GM12891 (cell line): ENCODE data around the gene COL4A1.

ENCODE experiments used
- DNase-seq: peaks from one replicate; pipeline ENCODE4 v3.0.0; 2011; ENCODE audit warnings: low spot score; ENCODE audit not compliant: insufficient read length
- FAIRE-seq: peaks from 2 replicates; lab custom pipeline; 2011; peaks lifted over from hg19 to GRCh38; lab: Jason Lieb, UNC
- PAX5 ChIP-seq: IDR thresholded peaks from 2 replicates; pipeline ENCODE4 v1.6.1; 2011; ENCODE audit warnings: low read length, moderate library complexity, mild to moderate bottlenecking; ENCODE audit not compliant: insufficient read depth, severe bottlenecking
- POLR2A ChIP-seq: IDR thresholded peaks from 2 replicates; pipeline ENCODE4 v1.6.1; 2011; ENCODE audit warnings: low read depth, low read length, control low read depth
- POLR2AphosphoS5 ChIP-seq: IDR thresholded peaks from 2 replicates; pipeline ENCODE4 v1.6.1; 2011; ENCODE audit warnings: low read depth, low read length, control low read depth
- POU2F2 ChIP-seq: IDR thresholded peaks from 2 replicates; pipeline ENCODE4 v1.6.1; 2011; ENCODE audit warnings: low read depth, mild to moderate bottlenecking, control low read depth, low read length, moderate library complexity
- SPI1 ChIP-seq: IDR thresholded peaks from 2 replicates; pipeline ENCODE4 v1.6.1; 2011; ENCODE audit warnings: low read depth, low read length, control low read depth
- TAF1 ChIP-seq: IDR thresholded peaks from 2 replicates; pipeline ENCODE4 v1.6.1; 2011; ENCODE audit warnings: low read depth, low read length, control low read depth

The COL4A1 gene

DNA sequence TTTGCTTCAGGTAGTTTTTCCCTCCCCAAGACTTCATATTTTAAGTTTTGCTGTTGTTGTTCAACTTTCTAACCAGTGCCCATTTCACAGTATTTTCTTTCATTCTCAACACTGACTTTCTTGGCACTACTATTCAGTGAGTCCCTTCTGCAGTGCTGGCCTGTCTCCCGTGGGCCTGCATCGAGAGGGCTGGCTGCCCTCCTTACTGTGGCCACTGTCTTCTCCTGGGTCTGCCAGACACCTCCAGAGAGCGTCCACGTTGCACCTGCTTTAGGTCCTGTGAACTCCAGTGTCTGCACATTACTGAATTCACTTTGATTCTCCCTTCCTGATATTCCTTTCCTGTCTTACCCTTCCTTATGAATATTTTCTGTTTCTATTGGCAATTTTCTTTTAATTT, 27.3 kb downstream of the COL4A1 start:
- DNase-seq (no peak), FAIRE-seq (no peak)
- TF ChIP-seq TAF1 (no peak), PAX5 (no peak), POLR2AphosphoS5 (no peak), SPI1 (no peak), POU2F2 (no peak), POLR2A (no peak)

DNA sequence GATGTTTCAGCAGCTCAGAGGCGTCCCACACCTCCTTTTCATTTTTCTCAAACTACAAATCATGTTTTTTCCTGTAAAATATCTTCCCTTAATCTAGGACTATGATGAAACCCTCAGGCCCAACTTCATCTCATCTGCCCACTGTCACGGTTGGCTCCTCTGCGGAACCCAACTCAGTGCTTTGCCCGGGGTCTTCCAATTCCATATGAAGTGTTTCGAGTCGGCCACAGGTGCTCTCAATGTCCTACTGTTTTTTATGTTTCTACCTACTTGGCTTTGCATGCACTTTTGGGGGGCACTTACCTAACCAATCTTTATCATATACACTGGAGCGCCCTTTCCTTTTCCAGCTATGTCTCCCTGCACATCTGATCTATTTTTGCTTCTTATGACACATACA, 28.1 kb downstream of the COL4A1 start:
- no peak for DNase-seq
- TF ChIP-seq POU2F2 (no peak), POLR2A (no peak), TAF1 (no peak), PAX5 (no peak), SPI1 (no peak), POLR2AphosphoS5 (no peak)

DNA sequence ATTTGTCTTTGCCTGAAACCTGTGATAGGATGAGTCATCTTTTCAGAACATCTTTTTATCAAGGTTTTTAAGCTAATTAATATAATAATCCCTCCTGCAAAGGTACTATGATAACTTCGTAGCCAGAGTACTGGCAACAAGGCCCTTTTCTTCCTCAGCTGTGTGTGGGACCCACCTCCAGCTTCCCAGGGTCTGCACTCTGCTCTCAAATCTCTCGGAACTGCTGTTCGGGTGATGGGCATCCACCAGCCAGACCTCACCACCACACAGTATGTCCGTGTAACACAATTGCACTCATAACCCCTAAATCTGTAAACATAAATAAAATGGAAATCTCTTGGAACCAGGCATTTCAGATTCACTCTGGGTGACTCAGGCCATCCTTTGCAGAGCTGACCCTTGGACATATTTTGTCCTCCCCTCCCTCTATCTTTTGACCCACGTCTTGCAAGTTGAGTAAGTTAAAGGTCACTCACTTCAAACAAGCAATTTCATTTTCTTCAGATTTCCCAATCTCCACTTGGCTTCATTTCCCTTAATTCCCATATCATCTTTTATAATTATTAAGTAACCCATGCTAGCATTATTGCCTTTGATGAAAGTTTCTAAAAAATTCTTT, 29.5 kb downstream of the COL4A1 start:
- TF ChIP-seq PAX5 (no peak), POU2F2 (no peak), POLR2A (no peak), SPI1 (no peak), POLR2AphosphoS5 (no peak), TAF1 (no peak)
- no peak for FAIRE-seq
- DNase-seq = no peak

More for the DNA sequence above, 28.1 kb downstream of the COL4A1 start:
- FAIRE-seq = no peak

DNA sequence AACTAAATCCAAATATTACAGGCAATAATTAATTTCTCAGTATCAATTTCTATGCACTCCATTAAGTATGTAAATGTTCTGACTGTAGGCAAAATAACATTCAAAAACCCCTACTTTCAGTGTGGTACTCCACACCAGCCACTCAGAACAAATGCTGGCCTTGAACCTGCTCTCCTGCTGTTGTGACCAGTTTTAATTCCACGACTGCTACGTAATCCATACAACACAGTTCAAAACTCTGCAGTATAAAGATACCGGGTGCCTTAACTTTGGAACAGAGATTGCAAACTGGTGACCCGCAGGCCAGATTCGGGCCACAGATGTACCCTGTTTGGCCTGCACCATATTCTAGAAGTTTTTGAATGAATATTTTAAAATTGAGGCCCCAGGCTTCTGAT, 30.4 kb downstream of the COL4A1 start:
- FAIRE-seq (no peak), DNase-seq (no peak)
- TF ChIP-seq POLR2A (no peak), SPI1 (no peak), POU2F2 (no peak), POLR2AphosphoS5 (no peak), TAF1 (no peak), PAX5 (no peak)

DNA sequence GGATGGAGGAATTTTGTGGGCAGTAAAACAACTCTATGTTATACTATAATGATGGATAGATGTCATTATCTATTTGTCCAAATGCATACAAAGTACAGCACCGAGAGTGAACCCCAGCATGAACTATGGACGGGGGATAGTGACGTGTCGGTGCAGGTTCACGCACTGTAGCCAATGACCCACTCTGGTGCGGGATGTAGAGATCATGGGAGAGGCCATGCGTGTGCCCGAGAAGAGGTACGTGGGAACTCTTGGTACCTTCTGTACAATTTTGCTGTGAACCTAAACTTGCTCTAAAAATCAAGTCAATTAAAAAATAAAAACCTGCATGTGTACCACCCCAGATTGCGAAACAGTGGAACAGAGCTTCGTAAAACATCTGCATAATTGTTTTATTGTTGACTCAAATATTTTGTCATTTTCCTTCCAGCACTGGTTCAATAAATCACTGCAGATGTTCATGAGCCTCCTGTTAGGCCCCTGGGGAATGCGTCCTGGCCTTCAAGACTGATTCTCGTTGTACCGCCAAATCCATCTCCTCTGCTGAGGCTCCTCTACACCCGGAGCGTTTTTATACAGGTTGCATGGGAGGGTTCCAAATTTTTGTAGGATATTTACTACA, 30.9 kb downstream of the COL4A1 start:
- TF ChIP-seq POLR2AphosphoS5 (no peak), SPI1 (no peak), POLR2A (no peak), PAX5 (no peak), TAF1 (no peak)

DNA sequence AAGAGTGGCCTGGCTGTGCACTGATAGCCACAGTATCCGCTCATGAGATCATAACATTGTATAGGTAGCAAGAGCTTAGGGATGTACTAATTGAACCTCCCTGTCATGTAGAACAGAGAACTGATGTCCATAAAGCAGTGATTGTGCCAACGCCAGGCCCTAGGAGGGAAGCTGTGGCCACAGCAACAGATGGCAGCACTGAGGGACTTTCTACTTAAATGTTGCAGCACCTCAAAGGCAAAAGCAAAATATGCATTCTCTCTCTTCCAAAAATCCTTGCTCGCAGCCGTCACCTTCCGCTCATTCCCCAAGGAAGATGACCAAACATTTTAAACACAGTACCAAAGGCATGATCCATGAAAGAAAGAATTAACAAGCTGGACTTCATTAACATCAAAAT, 32.3 kb downstream of the COL4A1 start:
- no peak for DNase-seq
- no peak for TF ChIP-seq POU2F2
- FAIRE-seq = no peak

More for the DNA sequence above, 30.9 kb downstream of the COL4A1 start:
- DNase-seq = no peak
- FAIRE-seq = no peak

DNA sequence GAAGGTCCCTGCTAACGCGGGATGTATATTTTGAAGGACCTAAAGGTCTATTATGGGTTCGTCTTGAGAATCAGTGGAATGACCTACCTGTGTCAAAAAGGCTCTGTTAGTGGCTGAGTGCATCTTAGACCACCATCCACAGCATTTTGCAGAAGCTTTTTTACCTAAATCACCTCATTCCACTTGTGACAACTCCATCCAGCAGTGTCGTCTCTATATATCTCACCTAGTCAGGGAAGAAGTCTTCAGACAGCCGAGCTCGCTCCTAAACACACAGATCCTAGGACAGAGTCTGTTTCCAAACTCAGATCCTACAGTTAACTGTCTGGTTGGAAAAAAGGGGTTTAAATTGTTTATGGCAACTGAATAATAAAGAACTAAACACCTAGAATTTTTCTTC, 33.7 kb downstream of the COL4A1 start:
- FAIRE-seq = no peak
- TF ChIP-seq SPI1 (no peak), PAX5 (no peak), POU2F2 (no peak), POLR2AphosphoS5 (no peak)

DNA sequence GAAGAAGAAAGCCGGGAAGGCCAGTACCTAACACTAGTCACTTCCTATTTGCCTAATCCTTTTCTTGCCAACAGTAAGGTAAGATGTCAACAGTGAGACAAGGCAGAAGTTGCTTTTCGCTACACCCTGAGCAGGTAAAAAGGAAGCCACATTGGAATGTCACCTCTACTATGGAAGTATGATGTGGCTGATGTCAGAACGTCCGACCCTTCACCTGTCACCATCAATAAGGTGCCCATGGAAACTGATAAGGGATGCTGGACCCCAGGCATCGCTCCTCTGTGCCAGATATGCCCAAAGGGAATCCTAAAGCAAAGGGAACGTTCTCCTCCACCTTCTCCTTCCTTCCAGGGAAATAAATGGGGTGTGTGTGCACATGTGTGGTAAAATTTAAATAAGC, 34.3 kb downstream of the COL4A1 start:
- DNase-seq (no peak), FAIRE-seq (no peak)
- no peak for TF ChIP-seq PAX5
- no peak for TF ChIP-seq SPI1
- TF ChIP-seq TAF1 = no peak
- TF ChIP-seq POLR2A = no peak
- no peak for TF ChIP-seq POU2F2
- no peak for TF ChIP-seq POLR2AphosphoS5

More for the DNA sequence above, 33.7 kb downstream of the COL4A1 start:
- DNase-seq = no peak

DNA sequence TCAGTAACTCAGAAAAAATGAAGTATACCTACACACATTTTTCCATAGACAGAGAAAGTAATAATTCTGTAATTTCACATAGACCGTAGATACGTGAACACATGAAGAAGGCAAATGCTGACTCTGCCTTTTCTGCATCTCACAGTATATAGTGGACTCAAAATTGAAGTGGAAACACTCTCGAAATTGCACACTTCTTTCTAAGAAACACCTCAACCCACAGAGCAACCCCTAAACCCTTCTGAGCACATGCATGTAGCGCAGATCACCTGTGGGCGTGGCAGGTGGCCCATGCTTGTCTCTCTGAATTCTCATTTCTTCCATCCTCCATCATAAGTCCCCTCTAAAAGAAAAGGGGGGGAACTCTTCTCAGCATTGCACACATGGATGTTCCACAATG, 34.7 kb downstream of the COL4A1 start:
- FAIRE-seq = no peak
- no peak for DNase-seq
- TF ChIP-seq POLR2A (no peak), SPI1 (no peak), POLR2AphosphoS5 (no peak), POU2F2 (no peak), PAX5 (no peak), TAF1 (no peak)

DNA sequence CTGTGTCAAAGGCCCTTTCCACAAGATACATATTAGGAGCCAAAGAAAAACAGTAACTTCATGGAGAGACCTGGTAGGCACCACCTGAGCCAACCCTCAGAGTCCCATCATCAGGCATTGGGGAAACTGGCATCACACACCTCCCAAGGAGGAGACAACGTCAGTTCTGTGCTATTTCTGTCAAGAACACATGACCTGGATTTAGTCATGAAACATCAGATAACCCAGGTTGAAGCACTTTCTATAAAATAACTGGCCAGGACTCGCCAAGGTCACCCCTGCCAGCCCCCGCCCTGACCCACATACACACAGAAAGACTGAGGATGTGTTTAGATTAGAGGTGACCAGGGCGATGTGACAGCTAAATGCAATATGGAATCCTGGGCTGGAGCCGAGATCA, 35.6 kb downstream of the COL4A1 start:
- TF ChIP-seq PAX5 (no peak), SPI1 (no peak), TAF1 (no peak), POLR2A (no peak), POLR2AphosphoS5 (no peak), POU2F2 (no peak)
- FAIRE-seq = no peak
- no peak for DNase-seq
